ENCODE data around the gene RNF10.
"Not testable (repeated sequence)": the region's sequence is repeated elsewhere in the genome, so short reads cannot be mapped to it uniquely, and the experiment has no call there.

DNA sequence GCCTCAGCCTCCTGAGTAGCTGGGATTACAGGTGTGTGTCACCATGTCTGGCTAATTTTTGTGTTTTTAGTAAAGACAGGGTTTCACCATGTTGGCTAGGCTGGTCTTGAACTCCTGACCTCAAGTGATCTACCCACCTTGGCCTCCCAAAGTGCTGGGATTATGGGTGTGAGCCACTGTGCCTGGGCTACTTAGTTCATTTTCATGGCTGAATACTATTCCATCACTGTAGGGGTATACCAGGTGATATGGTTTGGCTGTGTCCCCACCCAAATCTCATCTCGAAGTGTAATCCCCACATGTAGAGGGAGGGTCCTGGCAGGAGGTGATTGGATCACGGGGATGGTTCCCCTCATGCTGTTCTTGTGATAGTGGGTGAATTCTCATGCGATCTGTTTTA is 83.0 kb downstream of the RNF10 start:
- TF ChIP-seq CTCF (IDR thresholded peaks at IDR 0.05; ENCODE audit: insufficient read depth, low read length, poor library complexity, severe bottlenecking); EZH2phosphoT487 (conservative IDR thresholded peaks at IDR 0.05; ENCODE audit: low read length): not testable (repeated sequence)
